Esophagus squamous epithelium (tissue), 5 donors: ENCODE measurements around the gene SLC1A2. TPM values are rescaled to one million over a fixed set of nuclear protein-coding genes. Genes with fewer than 3 reads are reported as not detected.

ENCODE experiments used
- DNase-seq: peaks from one replicate; lab custom pipeline; 2025; lab: John Stamatoyannopoulos, UW
- H3K27ac ChIP-seq, 4 donors: fragments of 200-600 bp; sonication (generic); one replicate each; pipeline ENCODE4 v1.5.1; 2016 to 2019; ENCODE audit warnings: mild to moderate bottlenecking in 1 of 4
- H3K27me3 ChIP-seq, 4 donors: fragments of 200-600 bp; sonication (generic); 1 replicate in 3 of 4; 2 replicates in 1 of 4; pipeline versions ENCODE4 v1.5.1 to v1.6.0; 2017 to 2021; ENCODE audit warnings: antibody characterized with exemption in 1 of 4
- H3K36me3 ChIP-seq, 3 donors: fragments of 200-600 bp; sonication (generic); one replicate each; pipeline ENCODE4 v1.5.1; 2016 to 2019
- H3K4me1 ChIP-seq, 3 donors: fragments of 200-600 bp; sonication (generic); one replicate each; pipeline ENCODE4 v1.5.1; 2017 to 2019
- H3K4me3 ChIP-seq, 4 donors: fragments of 200-600 bp; sonication (generic); 1 replicate in 3 of 4; 2 replicates in 1 of 4; pipeline ENCODE4 v1.5.1; 2016 to 2019; ENCODE audit warnings: mild to moderate bottlenecking in 2 of 4, moderate library complexity in 1 of 4
- H3K9me3 ChIP-seq, 3 donors: fragments of 200-600 bp; sonication (generic); one replicate each; pipeline ENCODE4 v1.5.1; 2016 to 2019
- POLR2A ChIP-seq, 4 donors: fragments of 450-650 bp; IDR thresholded peaks; one replicate each; pipeline ENCODE4 v1.6.1; 2017; ENCODE audit warnings: antibody characterized with exemption in 4 of 4, mild to moderate bottlenecking in 4 of 4, moderate library complexity in 3 of 4
- WGBS, 2 donors: methylation state at CpG; one replicate each; pipeline ENCODE4 v1.1.5; 2018; 5-methylcytosine and 5-hydroxymethylcytosine counted together
- intact Hi-C: fragments of 100-400 bp; cut with DNase I; formaldehyde crosslinking; loops from one replicate; pipeline ENCODE4 v1.15.0; 2022
- total RNA-seq, 4 donors: library from RNA; depleted of rRNA; stranded (reverse); fragments of >200 nt; gene quantifications; one replicate each; pipeline ENCODE4 v1.1.0, GENCODE V29; 2016
- TF ChIP-seq, protein P1 (sequence below), 6 experiments: fragments of 450-650 bp in 4 of 6; fragments of 200-600 bp in 2 of 6; sonication (generic) in 2 of 6; IDR thresholded peaks; one replicate each; pipeline ENCODE4 v1.5.1; 2016 to 2019; ENCODE audit warnings: antibody characterized with exemption in 6 of 6, mild to moderate bottlenecking in 4 of 6, moderate library complexity in 4 of 6
- donor health status: DM: yes; HTN: yes; CAD: no.

SLC1A2 gene
- total RNA-seq, 4 donors from 2014 or later = 0.04 to 0.61 (median 0.19) TPM; not detected in 1

DNA sequence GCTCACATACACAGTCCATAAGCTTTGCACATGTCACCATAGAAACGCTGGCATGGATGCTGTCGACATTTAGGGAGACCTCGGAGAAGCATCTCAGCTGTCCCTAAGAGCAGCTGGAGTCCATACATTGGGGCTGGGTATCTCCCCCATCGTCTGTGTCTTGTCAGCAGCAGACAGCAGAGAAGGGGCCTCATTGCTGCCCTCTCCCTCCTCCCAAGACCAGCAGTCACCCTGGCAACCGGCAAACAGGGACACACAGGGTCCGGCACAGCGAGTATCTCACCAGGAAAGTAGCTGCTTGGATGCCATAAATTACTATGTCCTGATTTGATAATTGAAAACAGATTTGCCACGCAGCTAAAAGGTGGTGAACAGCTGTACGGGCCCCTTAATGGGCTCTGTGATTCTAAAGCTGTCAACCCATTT, 196.0 kb downstream of the SLC1A2 start:
- Histone ChIP-seq H3K36me3 (peaks cover 6 to 100% (median 26%) of the 10 kb centered on the region in 3 donors), H3K4me3 (no peak overlapping the region), H3K27ac (peak overlapping the region in 3 of 4 donors; percentile 9 to 45 (median 27)), H3K4me1 (peaks cover 0 to 37% (median 4%) of the 10 kb centered on the region in 3 donors), H3K9me3 (no peaks in the 10 kb centered on the region), H3K27me3 (no peaks in the 10 kb centered on the region)
- intact Hi-C loops = no loop called here
- DNase-seq = no peak
- TF ChIP-seq, protein P1, sequence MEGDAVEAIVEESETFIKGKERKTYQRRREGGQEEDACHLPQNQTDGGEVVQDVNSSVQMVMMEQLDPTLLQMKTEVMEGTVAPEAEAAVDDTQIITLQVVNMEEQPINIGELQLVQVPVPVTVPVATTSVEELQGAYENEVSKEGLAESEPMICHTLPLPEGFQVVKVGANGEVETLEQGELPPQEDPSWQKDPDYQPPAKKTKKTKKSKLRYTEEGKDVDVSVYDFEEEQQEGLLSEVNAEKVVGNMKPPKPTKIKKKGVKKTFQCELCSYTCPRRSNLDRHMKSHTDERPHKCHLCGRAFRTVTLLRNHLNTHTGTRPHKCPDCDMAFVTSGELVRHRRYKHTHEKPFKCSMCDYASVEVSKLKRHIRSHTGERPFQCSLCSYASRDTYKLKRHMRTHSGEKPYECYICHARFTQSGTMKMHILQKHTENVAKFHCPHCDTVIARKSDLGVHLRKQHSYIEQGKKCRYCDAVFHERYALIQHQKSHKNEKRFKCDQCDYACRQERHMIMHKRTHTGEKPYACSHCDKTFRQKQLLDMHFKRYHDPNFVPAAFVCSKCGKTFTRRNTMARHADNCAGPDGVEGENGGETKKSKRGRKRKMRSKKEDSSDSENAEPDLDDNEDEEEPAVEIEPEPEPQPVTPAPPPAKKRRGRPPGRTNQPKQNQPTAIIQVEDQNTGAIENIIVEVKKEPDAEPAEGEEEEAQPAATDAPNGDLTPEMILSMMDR (IDR thresholded peaks at IDR 0.05) = no peak
- no peak for TF ChIP-seq POLR2A (IDR thresholded peaks at IDR 0.05)
- whole genome bisulfite sequencing, 2 donors = 71 to 74% methylated on average over 5 to 9 of the region's 9 CpGs

DNA sequence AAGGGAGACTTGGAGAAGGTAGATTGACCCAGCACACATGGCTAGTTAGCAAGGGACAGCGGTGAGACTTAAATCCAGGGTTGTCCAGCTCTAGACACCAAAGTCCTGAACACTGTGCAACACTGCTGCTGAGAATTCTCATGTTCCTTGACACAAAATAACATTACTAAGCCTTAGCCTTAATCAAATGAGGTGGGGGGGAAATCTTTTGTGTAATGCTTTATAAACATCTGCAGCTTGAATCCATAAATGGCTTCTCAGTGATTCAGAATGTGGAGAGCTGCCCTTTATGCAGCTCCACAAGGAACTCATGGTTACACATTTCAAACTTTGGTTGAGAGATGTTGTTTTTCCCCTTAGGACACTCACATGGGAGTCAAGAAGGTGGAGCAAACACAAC, 200.4 kb downstream of the SLC1A2 start:
- WGBS, 2 donors = 75 to 93% methylated on average over 1 of the region's 1 CpG
- intact Hi-C loops = no loop called here
- peaks cover 0 to 75% (median 36%) of the 10 kb centered on the region in 3 donors for H3K4me1 ChIP-seq
- no peaks in the 10 kb centered on the region for H3K27me3 ChIP-seq
- H3K27ac ChIP-seq = peak overlapping the region in 3 of 4 donors; percentile 40 to 69 (median 57)
- H3K4me3 ChIP-seq = no peak overlapping the region
- DNase-seq = no peak
- H3K9me3 ChIP-seq = no peaks in the 10 kb centered on the region
- TF ChIP-seq, protein P1 (IDR thresholded peaks at IDR 0.05) = no peak
- H3K36me3 ChIP-seq = peaks cover 6 to 98% (median 20%) of the 10 kb centered on the region in 3 donors

DNA sequence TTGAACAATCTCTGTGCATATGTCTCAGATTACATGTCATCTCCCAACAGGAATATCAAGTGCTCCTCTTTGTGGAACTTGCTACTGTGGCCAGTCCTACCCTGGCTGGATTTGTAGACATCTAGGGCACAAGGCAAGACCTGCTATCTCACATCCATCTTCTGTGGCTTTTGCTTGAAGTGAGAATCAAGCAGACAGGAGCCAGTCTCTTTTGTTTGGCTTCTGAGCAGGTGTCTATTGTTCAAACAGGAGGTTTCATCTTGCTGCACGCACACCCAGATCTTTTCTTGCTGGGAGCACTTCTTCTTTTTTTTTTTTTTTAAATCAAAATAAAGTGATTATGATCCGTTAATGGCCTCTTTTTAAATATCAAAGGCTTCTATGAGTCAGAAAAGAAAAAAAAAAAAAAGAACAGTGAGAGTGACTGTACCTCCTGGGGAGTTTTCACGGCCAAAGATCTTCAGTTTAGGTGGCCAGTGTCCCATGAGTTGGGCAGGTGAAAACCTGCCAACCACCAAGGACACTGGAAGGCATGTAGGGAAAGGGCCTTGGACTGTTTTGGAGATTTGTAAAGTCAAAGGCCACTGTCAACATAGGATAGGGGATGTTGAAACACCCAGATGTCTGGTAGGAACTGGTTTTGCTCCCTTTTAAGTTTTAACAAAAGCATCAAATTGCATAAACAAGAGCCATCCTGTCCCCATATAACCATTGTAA, 202.2 kb downstream of the SLC1A2 start:
- no peaks in the 10 kb centered on the region for H3K9me3 ChIP-seq
- intact Hi-C loops = no loop called here
- H3K36me3 ChIP-seq = peaks cover 6 to 97% (median 12%) of the 10 kb centered on the region in 3 donors
- no peak for TF ChIP-seq POLR2A (IDR thresholded peaks at IDR 0.05)
- TF ChIP-seq, protein P1 (IDR thresholded peaks at IDR 0.05) = no peak
- H3K27me3 ChIP-seq = no peaks in the 10 kb centered on the region
- WGBS, 2 donors = 15 to 43% methylated on average over 3 of the region's 3 CpGs
- peak overlapping the region; percentile 33 to 58 (median 53) for H3K27ac ChIP-seq
- no peak for DNase-seq
- peaks cover 0 to 80% (median 42%) of the 10 kb centered on the region in 3 donors for H3K4me1 ChIP-seq
- no peak overlapping the region for H3K4me3 ChIP-seq

DNA sequence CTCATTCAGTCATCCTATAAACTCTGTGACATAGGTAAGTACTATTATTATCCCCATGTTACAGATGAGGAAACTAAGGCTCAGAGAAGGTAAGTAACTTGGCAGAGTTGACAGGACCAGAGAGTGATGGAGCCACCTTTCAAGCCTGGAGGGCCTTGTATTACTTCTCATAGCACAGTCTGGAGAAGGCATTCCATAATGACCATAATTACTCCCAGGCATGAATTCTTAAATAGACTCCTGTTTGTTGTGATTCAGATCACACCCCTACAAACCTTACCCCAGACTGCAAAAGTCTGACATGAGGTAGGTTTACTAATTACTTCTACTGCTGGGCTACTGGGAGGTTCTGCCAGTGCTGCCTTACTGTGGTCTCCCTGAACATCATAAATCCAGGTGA, 203.4 kb downstream of the SLC1A2 start:
- intact Hi-C loops = no loop called here
- H3K36me3 ChIP-seq = peaks cover 4 to 97% (median 6%) of the 10 kb centered on the region in 3 donors
- no peak overlapping the region for H3K4me3 ChIP-seq
- TF ChIP-seq, protein P1 (IDR thresholded peaks at IDR 0.05) = no peak
- TF ChIP-seq POLR2A (IDR thresholded peaks at IDR 0.05) = no peak
- DNase-seq = no peak
- H3K27ac ChIP-seq = peak overlapping the region in 2 of 4 donors; percentile 44 to 58
- H3K27me3 ChIP-seq = no peaks in the 10 kb centered on the region
- no peaks in the 10 kb centered on the region for H3K9me3 ChIP-seq
- H3K4me1 ChIP-seq = peaks cover 0 to 74% (median 41%) of the 10 kb centered on the region in 3 donors

DNA sequence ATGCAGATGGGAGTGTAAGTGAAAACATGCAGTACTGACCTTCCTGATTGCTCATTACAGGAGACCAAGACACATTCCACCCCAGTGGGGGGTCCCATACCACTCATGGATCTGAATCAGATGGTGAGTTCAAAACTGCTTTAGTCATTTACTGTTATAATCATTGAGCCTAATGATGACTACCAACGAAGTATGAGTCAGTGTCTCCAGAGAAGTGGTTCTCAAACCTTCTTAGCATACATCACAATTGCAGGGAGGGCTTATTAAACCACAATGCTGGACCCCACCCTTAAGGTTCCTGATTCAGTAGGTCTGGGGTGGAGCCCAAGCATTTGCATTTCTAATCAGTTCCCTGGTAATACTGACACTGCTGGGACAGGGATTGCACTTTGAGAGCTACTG, 204.6 kb downstream of the SLC1A2 start:
- Histone ChIP-seq H3K4me3 (no peak overlapping the region), H3K9me3 (peaks cover 0 to 2% (median 0%) of the 10 kb centered on the region in 3 donors), H3K27me3 (no peaks in the 10 kb centered on the region), H3K36me3 (peaks cover under 1 to 97% (median 4%) of the 10 kb centered on the region in 3 donors), H3K27ac (peak overlapping the region in 2 of 4 donors; percentile 11 to 19), H3K4me1 (peaks cover 0 to 70% (median 41%) of the 10 kb centered on the region in 3 donors)
- TF ChIP-seq, protein P1 (IDR thresholded peaks at IDR 0.05) = no peak
- TF ChIP-seq POLR2A (IDR thresholded peaks at IDR 0.05) = no peak
- WGBS, 2 donors = 0 to 11% methylated on average over 1 of the region's 1 CpG
- DNase-seq = no peak
- intact Hi-C loops = no loop called here
